ACC112 (cell line): ENCODE measurements around the gene CRNN.

Source experiments
- H2AFZ ChIP-seq: fragments of 200-600 bp; sonication (generic); one replicate; pipeline ENCODE4 v1.6.0; 2017; ENCODE audit warnings: antibody characterized with exemption, low read length; ENCODE audit not compliant: unreplicated experiment
- H3K27ac ChIP-seq: fragments of 200-600 bp; sonication (generic); 2 replicates; pipeline ENCODE4 v1.5.1; 2014; ENCODE audit warnings: low read depth, mild to moderate bottlenecking, antibody characterized with exemption, low read length, moderate library complexity
- H3K27me3 ChIP-seq: fragments of 200-600 bp; sonication (generic); 2 replicates; pipeline ENCODE4 v1.6.1; 2014; ENCODE audit warnings: mild to moderate bottlenecking, antibody characterized with exemption, low read length, moderate library complexity, mixed read lengths; ENCODE audit not compliant: insufficient read depth
- H3K36me3 ChIP-seq: fragments of 200-600 bp; sonication (generic); 2 replicates; pipeline ENCODE4 v1.6.1; 2016; ENCODE audit warnings: mild to moderate bottlenecking, antibody characterized with exemption, low read length, moderate library complexity, mixed read lengths; ENCODE audit not compliant: insufficient read depth
- H3K4me1 ChIP-seq: fragments of 200-600 bp; sonication (generic); one replicate; pipeline ENCODE4 v1.6.1; 2016; ENCODE audit warnings: low read length, mixed read lengths; ENCODE audit not compliant: insufficient read depth, unreplicated experiment, control insufficient read depth
- H3K4me3 ChIP-seq: fragments of 200-600 bp; sonication (generic); 2 replicates; pipeline ENCODE4 v1.5.1; 2014; ENCODE audit warnings: mild to moderate bottlenecking, low read depth, low read length
- H3K79me2 ChIP-seq: fragments of 200-600 bp; sonication (generic); one replicate; pipeline ENCODE4 v1.6.0; 2016; ENCODE audit warnings: low read length; ENCODE audit not compliant: control insufficient read depth, unreplicated experiment, insufficient read depth

CRNN gene

GRCh38 chr1:152392909-152393308, 21.2 kb downstream of the CRNN start:
- Histone ChIP-seq H2AFZ (no peak overlapping the region), H3K4me3 (no peak overlapping the region), H3K4me1 (no peaks in the 10 kb centered on the region), H3K79me2 (no peaks in the 10 kb centered on the region), H3K27me3 (peaks cover 37% of the 10 kb centered on the region), H3K27ac (no peak overlapping the region), H3K36me3 (no peaks in the 10 kb centered on the region)

- Histone ChIP-seq H3K27me3 (peaks cover 15% of the 10 kb centered on the region), H3K4me1 (no peaks in the 10 kb centered on the region), H3K36me3 (no peaks in the 10 kb centered on the region), H3K27ac (no peak overlapping the region), H3K4me3 (no peak overlapping the region), H3K79me2 (no peaks in the 10 kb centered on the region), H2AFZ (no peak overlapping the region)
Observed at GRCh38 chr1:152388889-152389288, 25.2 kb downstream of the CRNN start.

GRCh38 chr1:152386940-152387339, 27.1 kb downstream of the CRNN start:
- no peaks in the 10 kb centered on the region for H3K79me2 ChIP-seq
- H3K4me1 ChIP-seq = no peaks in the 10 kb centered on the region
- H3K27ac ChIP-seq = no peak overlapping the region
- no peaks in the 10 kb centered on the region for H3K36me3 ChIP-seq
- no peak overlapping the region for H2AFZ ChIP-seq
- H3K4me3 ChIP-seq = no peak overlapping the region
- peaks cover 16% of the 10 kb centered on the region for H3K27me3 ChIP-seq

GRCh38 chr1:152380932-152381331, 33.1 kb downstream of the CRNN start:
- Histone ChIP-seq H2AFZ (no peak overlapping the region), H3K27ac (no peak overlapping the region), H3K36me3 (no peaks in the 10 kb centered on the region), H3K79me2 (no peaks in the 10 kb centered on the region), H3K27me3 (peaks cover 36% of the 10 kb centered on the region), H3K4me3 (no peak overlapping the region), H3K4me1 (no peaks in the 10 kb centered on the region)

- peaks cover 27% of the 10 kb centered on the region for H3K27me3 ChIP-seq
- no peaks in the 10 kb centered on the region for H3K36me3 ChIP-seq
- H3K4me3 ChIP-seq = no peak overlapping the region
- H3K27ac ChIP-seq = no peak overlapping the region
- H3K4me1 ChIP-seq = no peaks in the 10 kb centered on the region
- no peak overlapping the region for H2AFZ ChIP-seq
- no peaks in the 10 kb centered on the region for H3K79me2 ChIP-seq
Observed at GRCh38 chr1:152374451-152374850, 39.6 kb downstream of the CRNN start.

GRCh38 chr1:152372672-152373071, 41.4 kb downstream of the CRNN start:
- H3K36me3 ChIP-seq = no peaks in the 10 kb centered on the region
- H2AFZ ChIP-seq = no peak overlapping the region
- H3K27ac ChIP-seq = no peak overlapping the region
- no peaks in the 10 kb centered on the region for H3K79me2 ChIP-seq
- peaks cover 23% of the 10 kb centered on the region for H3K27me3 ChIP-seq
- no peak overlapping the region for H3K4me3 ChIP-seq
- no peaks in the 10 kb centered on the region for H3K4me1 ChIP-seq

- Histone ChIP-seq H3K79me2 (no peaks in the 10 kb centered on the region), H3K4me3 (no peak overlapping the region), H2AFZ (no peak overlapping the region), H3K4me1 (no peaks in the 10 kb centered on the region), H3K27me3 (no peaks in the 10 kb centered on the region; the same call in 1 of the 2 replicates), H3K36me3 (no peaks in the 10 kb centered on the region), H3K27ac (no peak overlapping the region)
Observed at GRCh38 chr1:152367436-152367835, 46.6 kb downstream of the CRNN start.

GRCh38 chr1:152359906-152360305, 54.2 kb downstream of the CRNN start, which contains the start of gene FLG2:
FLG2 (minus strand) TSS chr1:152360006; CDS start chr1:152358884, 1,122 bp downstream.
- Histone ChIP-seq H3K4me1 (no peaks in the 10 kb centered on the region), H3K79me2 (no peaks in the 10 kb centered on the region), H3K36me3 (no peaks in the 10 kb centered on the region), H3K27me3 (no peaks in the 10 kb centered on the region), H3K4me3 (no peak within 1 kb of the TSS), H3K27ac (no peak within 1 kb of the TSS), H2AFZ (no peak within 1 kb of the TSS)
